Medulla oblongata (tissue), 1 donor: Measurements from ENCODE around the gene GTPBP6.
"Not testable (repeated sequence)": the region's sequence is repeated elsewhere in the genome, so short reads cannot be mapped to it uniquely, and the experiment has no call there.

Experiments used
- DNase-seq: peaks from one replicate; pipeline ENCODE4 v3.0.0-alpha.2; 2015; ENCODE audit errors: extremely low spot score

Gene GTPBP6

DNA sequence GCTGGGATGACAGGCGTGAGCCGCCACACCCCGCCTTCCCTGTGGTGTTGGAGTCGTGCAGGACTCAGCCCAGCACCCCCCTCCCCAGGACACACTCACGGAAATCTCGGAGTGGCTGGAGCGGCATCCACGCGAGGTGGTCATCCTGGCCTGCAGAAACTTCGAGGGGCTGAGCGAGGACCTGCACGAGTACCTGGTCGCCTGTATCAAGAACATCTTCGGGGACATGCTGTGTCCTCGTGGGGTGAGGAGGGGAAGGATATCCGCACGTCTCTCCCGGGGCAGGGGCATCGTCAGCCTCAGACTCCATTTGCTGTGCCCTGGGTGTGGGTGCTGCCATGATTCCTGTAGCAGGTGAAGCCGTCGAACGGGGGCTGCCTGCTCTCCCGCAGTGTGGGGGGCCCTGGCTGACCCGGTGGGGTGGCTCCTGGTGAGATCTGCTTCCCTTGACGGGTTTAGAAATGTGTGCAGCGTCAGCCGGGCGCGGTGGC is 27.1 kb downstream of the GTPBP6 start:
- DNase-seq = no peak

DNA sequence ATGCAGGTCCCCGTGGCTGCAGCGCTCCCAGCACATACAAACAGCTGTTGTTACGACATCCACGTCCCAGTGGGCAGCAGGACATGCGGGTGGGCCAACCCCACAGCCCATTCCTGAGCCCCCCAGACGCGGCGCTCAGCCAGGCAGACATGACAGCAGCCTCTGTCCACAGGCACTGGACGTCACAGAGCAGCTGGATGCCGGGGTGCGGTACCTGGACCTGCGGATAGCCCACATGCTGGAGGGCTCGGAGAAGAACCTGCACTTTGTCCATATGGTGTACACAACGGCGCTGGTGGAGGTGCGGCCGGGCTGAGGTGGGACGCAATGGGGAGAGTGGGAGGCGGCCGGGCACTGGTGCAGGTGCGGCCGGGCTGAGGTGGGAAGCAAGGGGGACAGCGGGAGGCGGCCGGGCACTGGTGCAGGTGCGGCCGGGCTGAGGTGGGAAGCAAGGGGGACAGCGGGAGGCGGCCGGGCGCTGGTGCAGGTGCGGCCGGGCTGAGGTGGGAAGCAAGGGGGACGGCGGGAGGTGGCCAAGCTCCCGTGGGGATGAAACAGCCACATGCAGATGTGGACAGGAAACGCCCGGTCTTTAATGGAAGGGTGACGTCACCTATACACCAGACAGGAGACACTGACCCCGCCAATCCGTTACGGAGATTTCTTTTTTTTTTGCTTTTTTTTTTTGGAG is 28.0 kb downstream of the GTPBP6 start:
- DNase-seq = no peak

DNA sequence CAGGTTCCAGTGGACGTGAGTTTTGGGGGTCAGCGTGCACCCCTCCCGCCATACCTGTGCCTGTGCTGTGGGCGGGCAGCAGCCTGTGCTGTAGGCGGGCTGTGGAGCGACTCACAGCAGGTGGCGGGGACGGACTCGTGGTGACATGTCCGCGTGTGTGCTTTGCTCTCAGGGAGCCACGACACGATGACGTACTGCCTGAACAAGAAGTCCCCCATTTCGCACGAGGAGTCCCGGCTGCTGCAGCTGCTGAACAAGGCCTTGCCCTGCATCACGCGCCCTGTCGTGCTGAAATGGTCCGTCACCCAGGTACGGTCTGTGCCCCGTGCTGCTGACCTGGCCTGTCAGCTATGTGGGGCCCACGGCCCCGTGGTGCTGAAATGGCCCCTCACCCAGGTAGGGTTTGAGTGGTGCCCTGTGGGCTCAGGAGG is 30.0 kb downstream of the GTPBP6 start:
- DNase-seq = no peak

DNA sequence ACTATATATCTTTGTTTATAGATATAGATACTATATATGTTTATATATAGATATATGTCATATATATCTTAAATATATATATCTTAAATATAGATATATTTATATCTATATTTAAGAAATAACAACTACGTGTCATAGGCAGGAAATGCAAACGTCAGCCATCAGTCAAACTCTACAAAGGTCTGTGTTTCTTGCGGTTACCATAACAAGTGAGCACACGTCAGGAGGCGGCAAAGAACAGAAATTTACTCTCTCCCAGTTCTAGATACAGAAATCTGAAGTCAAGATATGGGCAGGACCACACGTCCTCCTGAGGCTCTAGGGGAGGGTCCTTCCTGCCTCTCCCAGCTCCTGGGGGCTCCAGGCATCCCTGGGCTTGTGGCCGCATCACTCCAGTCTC is 30.9 kb downstream of the GTPBP6 start:
- DNase-seq = no peak

DNA sequence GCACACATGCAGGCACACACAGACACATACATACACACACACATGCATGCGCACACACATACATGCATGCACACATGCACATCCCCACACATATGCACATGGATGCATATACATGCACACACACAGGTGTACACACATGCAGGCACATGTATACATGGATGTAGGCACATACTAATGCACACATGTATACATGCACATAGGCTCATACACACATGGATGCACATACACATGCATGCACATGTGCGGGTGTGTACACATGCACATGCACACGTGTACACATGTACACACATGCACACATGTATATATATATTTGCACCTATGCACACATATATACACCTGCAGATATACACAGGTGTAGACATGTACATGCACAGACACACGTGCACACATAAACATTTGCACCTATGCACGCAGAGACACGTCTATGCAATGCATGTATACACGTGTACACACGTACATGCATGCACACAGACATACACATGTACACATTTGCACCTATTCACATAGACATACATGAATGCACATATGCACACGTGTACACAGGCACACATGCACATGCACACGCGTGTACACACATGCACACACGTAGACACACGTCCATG is 33.4 kb downstream of the GTPBP6 start:
- no peak for DNase-seq

DNA sequence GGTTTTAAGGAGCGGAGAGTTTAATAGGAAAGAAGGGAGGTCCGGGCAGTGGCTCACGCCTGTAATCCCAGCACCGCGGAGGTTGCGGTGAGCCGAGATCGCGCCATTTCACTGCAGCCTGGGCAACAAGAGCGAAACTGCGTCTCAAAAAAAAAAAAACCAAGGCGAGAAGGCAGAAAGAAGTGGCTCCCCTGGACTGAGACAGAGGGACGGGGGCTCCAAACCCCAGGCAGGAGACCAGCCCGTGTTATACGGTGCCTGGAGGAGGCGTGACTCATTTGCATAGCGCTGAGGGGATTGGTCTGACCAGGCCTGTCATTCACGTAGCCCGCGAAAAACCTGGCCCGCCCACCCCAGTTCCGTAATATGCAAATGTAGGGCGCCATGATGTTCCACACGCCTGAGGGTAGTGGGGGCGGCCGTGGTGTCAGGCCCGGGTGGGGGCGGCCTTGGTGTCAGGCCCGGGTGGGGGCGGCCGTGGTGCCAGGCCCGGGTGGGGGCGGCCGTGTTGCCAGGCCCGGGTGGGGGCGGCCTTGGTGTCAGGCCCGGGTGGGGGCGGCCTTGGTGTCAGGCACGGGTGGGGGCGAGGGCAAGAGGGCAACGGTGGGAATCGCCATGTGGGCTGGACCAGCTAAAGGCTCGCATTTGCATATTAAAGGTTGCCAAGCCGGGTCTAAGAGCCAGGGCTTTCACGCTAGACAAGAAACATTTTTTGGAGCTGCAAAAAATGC is 35.3 kb downstream of the GTPBP6 start:
- DNase-seq = peak; percentile 95

DNA sequence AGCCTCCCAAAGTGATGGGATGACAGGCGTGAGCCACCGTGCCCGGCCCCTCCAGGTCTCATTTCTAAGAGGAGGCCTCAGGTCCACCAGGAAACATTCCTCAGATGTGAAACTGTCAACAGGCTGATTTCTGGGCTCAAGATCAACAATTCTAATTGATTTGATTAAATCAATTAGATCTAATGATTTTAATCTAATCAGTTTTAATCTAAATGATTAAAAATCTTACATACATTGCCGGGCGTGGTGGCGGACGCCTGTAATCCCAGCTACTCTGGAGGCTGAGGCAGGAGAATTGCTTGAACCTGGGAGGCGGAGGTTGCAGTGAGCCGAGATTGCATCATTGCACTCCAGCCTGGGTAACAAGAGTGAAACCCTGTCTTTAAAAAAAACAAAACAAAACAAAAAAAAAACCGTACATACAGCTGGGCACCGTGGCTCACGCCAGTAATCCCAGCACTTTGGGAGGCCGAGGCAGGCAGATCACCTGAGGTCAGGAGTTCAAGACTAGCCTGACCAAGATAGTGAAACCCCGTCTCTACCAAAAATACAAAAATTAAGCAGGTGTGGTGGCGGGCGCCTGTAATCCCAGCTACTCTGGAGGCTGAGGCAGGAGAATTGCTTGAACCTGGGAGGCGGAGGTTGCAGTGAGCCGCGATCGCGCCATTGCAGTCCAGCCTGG is 36.5 kb downstream of the GTPBP6 start:
- not testable (repeated sequence) for DNase-seq

DNA sequence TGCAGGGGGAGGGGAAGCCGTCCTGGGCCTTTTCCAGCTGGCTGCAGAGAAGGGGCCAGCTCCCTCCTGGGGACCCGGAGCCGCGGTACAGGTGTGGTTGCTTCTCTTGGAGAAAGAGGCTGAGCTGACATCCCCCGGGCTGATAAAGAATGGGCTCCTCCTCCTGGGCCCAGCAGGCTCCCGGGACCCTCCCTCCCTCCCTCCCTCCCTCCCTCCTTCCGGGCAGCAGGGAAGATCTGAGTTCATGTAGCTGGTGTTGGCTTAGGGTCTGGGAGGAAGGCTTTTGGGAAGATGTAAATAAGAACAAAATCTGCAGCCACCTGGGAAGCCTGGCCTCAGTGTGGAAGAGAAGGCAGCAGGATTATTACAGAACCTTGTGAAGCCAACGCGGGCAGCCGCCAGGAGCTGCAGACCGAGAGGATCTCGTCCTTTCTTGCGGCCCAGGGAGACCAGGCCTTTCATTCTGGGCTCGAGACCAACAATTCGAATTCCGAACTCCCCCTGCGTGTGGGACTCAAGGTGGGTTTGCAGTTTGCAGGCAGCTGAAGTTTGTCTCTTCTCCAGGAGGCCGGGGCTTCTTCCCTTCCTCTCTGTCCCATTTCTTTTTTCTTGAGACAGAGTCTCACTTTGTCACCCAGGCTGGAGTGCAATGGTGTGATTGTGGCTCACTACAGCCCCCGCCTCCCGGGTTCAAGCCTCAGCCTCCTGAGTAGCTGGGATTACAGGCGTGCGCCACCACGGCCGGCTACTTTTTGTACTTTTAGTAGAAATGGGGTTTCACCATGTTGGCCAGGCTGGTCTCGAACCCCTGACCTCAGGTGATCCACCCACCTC is 37.2 kb downstream of the GTPBP6 start, which contains the start of gene PLCXD1:
PLCXD1 (plus strand) TSS at position 216 of the 834 bp plus-strand sequence. CDS start 2,807 bp downstream, outside the sequence.
- peak; percentile 41 for DNase-seq

DNA sequence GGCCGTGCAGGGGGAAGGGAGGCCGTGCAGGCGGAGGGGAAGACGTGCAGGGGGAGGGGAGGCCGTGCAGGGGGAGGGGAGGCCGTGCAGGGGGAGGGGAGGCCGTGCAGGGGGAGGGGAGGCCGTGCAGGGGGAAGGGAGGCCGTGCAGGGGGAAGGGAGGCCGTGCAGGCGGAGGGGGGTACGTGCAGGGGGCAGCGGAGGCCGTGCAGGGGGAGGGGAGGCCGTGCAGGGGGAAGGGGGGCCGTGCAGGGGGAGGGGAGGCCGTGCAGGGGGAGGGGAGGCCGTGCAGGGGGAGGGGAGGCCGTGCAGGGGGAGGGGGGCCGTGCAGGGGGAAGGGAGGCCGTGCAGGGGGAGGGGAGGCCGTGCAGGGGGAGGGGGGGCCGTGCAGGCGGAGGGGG is 37.9 kb downstream of the GTPBP6 start:
- not testable (repeated sequence) for DNase-seq

DNA sequence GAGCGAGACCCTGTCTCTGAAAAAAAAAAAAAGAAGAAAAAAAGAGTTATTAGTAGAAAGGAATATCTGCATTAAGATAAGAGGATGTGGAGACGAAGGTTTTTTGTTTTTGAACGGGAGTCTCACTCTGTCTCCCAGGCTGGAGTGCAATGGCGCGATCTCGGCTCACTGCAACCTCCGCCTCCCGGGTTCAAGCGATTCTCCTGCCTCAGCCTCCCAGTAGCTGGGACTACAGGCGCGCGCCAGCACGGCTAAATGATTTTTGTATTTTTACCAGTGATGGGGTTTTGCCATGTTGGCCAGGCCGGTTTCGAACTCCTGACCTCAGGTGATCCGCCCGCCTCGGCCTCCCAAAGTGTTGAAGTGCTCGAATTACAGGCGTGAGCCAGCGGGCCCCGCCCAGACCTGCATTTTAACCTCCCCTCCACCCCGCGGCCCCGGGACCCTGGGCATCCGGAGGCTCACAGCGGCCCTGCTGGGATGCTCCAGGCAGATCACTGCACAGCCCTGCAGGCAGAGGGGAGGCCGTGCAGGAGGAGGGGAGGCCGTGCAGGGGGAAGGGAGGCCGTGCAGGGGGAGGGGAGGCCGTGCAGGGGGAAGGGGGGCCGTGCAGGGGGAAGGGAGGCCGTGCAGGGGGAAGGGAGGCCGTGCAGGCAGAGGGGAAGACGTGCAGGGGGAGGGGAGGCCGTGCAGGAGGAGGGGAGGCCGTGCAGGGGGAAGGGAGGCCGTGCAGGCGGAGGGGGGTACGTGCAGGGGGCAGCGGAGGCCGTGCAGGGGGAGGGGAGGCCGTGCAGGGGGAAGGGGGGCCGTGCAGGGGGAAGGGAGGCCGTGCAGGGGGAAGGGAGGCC is 38.6 kb downstream of the GTPBP6 start:
- DNase-seq = not testable (repeated sequence)

DNA sequence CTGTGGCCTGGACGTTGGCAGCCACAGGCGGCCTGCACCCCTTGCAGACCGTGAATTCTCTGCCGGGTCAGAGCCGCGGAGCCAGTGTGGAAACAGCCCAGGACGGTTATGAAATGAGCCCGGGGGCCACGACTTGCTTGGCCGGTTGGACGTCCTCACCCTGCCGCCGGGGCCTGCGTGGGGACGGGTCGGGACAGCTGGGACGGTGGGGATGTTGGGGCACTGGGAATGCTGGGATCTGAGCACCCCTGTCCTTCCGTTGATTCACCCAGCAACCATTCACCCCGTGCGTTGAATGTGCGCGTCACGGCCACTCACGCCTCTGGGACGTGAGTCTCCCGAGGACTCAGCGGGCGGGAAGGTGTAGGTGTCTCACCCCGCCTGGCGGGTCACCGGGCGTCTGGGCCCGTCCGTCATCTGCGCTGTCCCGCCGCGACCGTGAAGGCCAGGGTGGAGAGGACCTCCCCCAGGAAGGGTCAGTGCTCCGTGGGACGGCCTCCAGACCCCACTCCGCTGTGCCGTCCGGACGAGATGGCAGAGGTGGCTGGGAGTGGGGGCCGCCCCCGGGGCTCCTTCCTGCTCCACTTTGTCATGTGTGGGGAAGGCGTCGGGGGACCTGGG is 41.9 kb downstream of the GTPBP6 start:
- DNase-seq = no peak

DNA sequence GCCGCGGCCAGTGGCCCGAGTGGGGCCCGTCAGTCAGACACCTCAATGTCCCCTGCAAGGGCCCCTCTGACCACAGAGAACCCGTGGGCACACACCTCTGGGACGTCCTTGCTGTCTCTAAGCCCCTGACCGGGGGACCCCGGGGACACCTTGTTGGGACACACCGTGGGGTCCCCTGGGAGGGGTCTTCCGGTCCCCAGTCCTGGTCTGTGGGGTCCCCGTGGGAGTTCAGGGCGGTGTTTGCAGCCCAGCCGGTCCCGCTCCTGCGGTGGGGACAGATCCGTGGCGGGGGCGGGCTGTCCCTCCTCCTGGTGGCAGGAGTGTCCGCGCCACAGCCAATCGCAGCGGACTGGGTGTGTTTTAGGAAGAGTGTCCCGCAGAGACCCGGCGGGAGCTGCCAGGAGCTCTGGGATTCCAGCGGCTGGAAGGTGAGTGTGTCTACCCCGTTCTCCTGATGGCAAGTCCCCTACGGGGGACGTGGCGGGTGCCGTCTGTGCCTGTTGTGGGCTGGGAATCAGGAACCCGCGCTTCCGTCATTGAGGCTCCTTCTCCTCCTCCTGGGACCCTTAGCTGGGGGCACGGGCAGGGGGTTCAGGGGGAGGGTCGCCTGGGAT is 42.5 kb downstream of the GTPBP6 start:
- peak; percentile 67 for DNase-seq

DNA sequence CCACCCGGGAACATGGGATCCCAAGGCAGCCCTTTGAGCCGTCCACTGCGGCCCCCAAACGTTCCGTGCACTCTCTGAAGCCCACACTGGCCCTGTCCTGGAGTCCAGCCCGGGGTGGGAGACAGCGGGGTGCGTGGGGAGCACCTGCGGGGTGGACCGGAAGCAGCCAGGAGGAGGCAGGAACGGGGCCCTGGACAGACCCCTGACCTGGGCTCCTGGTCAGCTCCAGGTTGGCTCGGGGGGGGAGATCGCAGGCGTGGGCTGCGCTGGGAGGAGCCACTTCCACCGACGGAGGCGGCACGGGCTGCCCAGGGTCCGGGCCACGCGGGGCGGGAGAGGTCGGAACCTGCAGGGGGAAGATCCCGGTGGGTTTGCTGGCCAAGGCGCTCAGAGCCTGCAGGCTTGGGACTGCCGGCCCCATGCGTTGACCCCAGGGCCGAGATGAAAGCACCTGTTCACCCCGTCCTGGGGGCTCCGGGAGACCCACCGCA is 43.1 kb downstream of the GTPBP6 start:
- DNase-seq = no peak

DNA sequence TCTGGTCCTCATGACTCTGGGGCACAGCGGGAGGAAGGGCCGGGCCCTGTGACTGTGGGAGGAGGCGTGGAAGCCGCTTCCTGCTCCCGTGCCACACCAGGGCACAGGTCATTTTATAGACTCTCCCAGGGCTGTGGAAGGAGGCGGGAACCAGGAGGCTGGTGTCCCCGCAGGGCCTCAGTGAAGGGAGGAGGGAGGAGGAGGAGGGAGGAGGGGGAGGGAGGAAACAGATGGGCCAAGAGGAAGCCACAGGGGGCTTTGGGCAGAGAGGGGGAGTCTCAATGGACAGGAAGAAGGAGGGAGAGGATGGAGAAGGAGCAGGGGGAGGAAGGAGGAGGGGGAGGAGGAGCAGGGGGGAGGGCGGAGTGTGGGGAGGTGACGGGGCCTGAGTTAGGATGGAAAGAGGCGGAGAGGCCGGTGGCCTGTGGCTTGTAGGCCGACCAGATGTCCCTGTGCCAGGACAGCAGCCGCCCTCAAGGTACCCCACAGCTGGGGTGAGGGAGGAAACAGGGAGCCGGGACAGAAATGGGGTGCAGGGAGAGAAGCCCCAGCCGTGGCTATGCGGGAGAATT is 43.6 kb downstream of the GTPBP6 start:
- no peak for DNase-seq

DNA sequence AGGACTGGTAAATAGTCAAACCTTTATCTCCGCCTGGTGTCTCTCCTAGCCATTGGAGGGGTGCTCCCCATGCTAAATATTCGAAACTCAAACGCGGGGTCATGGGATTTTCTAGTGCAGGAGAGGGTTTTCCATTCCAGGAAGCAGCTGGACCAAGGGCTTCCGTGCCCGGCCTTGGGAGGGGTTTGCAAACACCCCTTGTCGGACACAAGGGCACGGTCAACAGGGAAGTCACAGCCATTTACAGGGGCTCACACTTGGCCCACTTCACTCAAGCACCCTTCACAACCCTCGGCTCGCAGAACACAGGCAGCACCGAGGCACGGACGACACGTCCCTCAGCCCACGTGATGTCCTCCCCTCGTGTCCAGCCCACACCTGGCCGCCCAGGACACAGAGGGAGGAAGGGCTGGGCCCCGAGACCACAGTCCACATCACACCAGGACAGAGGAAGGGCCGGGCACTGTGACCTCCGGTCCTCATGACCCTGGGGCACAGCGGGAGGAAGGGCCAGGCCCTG is 47.7 kb downstream of the GTPBP6 start:
- DNase-seq = no peak

DNA sequence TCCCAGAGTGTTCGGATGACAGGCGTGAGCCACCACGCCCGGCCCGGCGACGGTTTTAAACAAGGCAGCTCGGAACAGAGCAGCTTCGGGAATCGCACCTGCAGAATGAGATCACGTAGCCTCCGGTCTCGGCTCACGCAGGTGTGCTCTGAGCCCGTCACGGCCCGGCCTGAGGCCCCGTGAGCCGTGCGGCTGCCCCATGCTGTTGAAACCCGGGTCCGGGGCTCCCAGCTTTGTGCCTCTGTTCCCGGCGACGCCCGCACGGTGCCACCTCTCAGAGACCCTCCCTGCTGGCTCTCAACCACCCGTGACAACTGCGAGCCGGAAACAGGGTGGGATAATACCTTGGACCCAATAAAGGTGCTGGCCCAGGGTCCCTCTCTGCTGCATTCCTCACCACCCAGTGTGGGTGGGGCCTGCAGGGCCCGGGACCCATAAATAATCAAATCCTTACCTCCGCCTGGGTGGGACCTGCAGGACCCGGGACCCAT is 50.8 kb downstream of the GTPBP6 start:
- no peak for DNase-seq

DNA sequence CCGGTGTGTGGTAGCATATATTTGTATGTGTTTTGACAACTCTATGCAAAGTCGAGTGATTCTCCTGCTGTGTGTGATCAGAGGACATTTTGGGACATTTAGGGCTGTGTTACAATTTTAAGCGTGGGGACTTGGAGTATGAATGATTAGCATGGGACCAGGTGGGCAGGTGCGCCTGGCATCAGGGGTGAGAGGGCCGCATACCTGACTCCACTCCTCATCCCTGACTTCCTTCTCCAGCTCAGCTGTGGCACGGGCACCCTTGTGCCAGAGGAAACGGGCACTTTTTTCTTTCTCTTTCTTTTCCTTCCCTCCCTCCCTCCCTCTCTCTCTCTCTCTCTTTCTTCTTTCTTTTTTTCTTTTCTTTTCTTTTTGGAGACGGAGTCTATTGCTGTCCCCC is 53.1 kb downstream of the GTPBP6 start:
- no peak for DNase-seq
